ENCODE results near the gene RCN2.

RCN2 gene

DNA sequence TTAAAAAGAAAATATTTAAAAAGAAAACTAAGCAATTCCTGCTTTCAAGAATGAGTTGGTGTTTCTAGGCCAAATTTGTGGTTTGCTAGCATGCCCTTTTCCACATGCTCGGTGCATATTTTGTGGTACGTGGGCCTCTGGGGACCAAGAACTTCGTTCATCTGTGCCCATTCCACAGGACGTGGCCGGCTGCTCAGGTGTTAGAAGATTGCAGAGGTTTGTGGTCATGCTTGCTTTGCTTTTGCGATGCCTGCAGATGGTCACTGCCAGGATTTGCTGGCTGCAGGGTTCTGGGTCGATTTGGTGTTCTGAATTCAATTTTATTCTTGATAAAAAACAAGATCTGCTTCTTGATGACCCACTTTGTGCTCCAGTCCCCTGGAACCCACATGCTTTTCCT lies 70.9 kb downstream of the RCN2 start:
- Histone ChIP-seq H3K9ac (ENCODE audit: low read length) (no peak overlapping the region), H3K4me3 (ENCODE audit: low read length) (no peak overlapping the region), H3K27me3 (ENCODE audit: control insufficient read depth, insufficient read depth, low read length) (no peaks in the 10 kb centered on the region)

DNA sequence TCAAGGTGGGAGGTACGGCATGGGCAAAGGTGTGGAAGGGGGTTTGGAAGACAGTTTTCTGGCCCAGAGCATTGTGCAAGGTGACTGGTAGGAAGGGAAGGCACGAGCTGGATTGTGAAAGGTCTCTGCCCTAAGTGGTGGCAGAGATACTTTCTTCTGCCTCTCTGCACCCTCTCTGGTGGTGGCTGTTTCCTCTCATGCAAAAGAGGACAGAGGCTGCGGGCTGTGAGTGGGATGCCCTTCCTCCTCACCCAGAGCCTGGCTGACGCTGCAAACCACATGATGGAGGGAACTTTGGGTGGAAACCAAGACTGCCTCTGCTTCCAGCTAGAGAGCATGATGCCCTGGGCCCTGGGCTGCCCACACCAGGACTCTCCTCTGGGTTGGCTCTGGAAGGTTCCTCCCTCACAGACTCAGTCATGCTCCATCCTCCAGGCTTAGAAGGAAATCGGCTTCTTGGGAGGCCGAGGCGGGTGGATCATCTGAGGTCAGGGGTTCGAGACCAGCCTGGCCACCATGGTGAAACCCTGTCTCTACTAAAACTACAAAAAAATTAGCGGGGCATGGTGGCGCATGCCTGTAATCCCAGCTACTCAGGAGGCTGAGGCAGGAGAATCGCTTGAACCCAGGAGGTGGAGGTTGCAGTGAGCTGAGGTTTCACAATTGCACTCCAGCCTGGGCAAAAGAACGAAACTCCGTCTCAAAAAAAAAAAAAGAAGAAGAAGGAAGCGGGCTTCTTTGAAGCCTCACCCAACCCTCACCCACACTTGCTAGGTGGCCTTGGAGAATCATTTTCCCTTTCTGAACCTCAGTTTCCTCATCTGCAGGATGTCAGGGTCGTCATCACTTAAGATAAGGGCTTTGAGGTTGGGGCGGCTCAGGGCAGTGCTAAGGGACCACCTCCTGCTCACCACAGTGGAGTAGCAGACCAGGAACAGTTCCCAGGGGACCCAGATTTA lies 71.7 kb downstream of the RCN2 start:
- Histone ChIP-seq H3K36me3 (ENCODE audit: control insufficient read depth, insufficient read depth, low read length) (no peaks in the 10 kb centered on the region), H3K9me3 (ENCODE audit: control insufficient read depth, low read length) (no peaks in the 10 kb centered on the region), H3K4me3 (ENCODE audit: low read length) (no peak overlapping the region), H3K27me3 (ENCODE audit: control insufficient read depth, insufficient read depth, low read length) (no peaks in the 10 kb centered on the region), H3K9ac (ENCODE audit: low read length) (no peak overlapping the region), H3K4me1 (ENCODE audit: control insufficient read depth, insufficient read depth, low read length) (no peaks in the 10 kb centered on the region)

More for the DNA sequence above, 70.9 kb downstream of the RCN2 start:
- no peaks in the 10 kb centered on the region for H3K4me1 ChIP-seq (ENCODE audit: control insufficient read depth, insufficient read depth, low read length)
- H3K36me3 ChIP-seq (ENCODE audit: control insufficient read depth, insufficient read depth, low read length), result no peaks in the 10 kb centered on the region
- H3K9me3 ChIP-seq (ENCODE audit: control insufficient read depth, low read length), result no peaks in the 10 kb centered on the region

Data from mucosa of stomach (tissue), 1 donor.